ENCODE results near the gene MEIOC. TPM values are rescaled to one million over a fixed set of nuclear protein-coding genes. Genes with fewer than 3 reads are reported as not detected.

Gene MEIOC
- total and polyA plus RNA-seq, 9 of the 15 experiments (the other 6 are each of a cell fraction or from before 2014, with no cell fraction given) = 0.04 to 0.23 (median 0.06) TPM; not detected in 5

GRCh38 chr17:44708401-44709263 is 52.4 kb downstream of the MEIOC start, which contains the start of gene DBF4B (continued):
- TF ChIP-seq PHTF2 (CRISPR knock-in tag; IDR thresholded peaks at IDR 0.05) = no peak
- TF ChIP-seq RBM14 (IDR thresholded peaks at IDR 0.05; ENCODE audit: borderline replicate concordance, insufficient read depth, low read depth, low read length) = no peak
- 0 out of 2 replicates have a peak, but pooled peaks have one; percentile 18 for TF ChIP-seq ZNF232 (CRISPR knock-in tag; IDR thresholded peaks at IDR 0.05)
- no peak; the same call in 1 of the 2 replicates for TF ChIP-seq JUN (IDR thresholded peaks at IDR 0.05; ENCODE audit: borderline replicate concordance, low read depth, low read length)
- TF ChIP-seq JUN (CRISPR knock-in tag; IDR thresholded peaks at IDR 0.05; ENCODE audit: borderline replicate concordance) = no peak
- TF ChIP-seq BRF1 (IDR thresholded peaks at IDR 0.05; ENCODE audit: borderline replicate concordance, extremely low read depth, insufficient read length) = no peak
- no peak for TF ChIP-seq SAFB (IDR thresholded peaks at IDR 0.05; ENCODE audit: borderline replicate concordance, low read depth, low read length)
- peak; percentile 82 for TF ChIP-seq POLR2H (tag; IDR thresholded peaks at IDR 0.05; ENCODE audit: low read depth)
- TF ChIP-seq, protein P1, sequence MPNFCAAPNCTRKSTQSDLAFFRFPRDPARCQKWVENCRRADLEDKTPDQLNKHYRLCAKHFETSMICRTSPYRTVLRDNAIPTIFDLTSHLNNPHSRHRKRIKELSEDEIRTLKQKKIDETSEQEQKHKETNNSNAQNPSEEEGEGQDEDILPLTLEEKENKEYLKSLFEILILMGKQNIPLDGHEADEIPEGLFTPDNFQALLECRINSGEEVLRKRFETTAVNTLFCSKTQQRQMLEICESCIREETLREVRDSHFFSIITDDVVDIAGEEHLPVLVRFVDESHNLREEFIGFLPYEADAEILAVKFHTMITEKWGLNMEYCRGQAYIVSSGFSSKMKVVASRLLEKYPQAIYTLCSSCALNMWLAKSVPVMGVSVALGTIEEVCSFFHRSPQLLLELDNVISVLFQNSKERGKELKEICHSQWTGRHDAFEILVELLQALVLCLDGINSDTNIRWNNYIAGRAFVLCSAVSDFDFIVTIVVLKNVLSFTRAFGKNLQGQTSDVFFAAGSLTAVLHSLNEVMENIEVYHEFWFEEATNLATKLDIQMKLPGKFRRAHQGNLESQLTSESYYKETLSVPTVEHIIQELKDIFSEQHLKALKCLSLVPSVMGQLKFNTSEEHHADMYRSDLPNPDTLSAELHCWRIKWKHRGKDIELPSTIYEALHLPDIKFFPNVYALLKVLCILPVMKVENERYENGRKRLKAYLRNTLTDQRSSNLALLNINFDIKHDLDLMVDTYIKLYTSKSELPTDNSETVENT (CRISPR knock-in tag; IDR thresholded peaks at IDR 0.05) = no peak
- TF ChIP-seq U2AF1 (optimal IDR thresholded peaks at IDR 0.05; ENCODE audit: low read depth, low read length) = no peak
- TF ChIP-seq RCOR1 (IDR thresholded peaks at IDR 0.05; ENCODE audit: borderline replicate concordance in 1 of 2, low read depth in 2 of 2, low read length in 2 of 2) = peak in 1 of 2 experiments; percentile 84; a peak in 2 of 4 replicates
- TF ChIP-seq CBX5 (IDR thresholded peaks at IDR 0.05; ENCODE audit: borderline replicate concordance, low read depth) = 0 out of 2 replicates have a peak, but pooled peaks have one; percentile 15
- no peak for TF ChIP-seq ZNF586 (CRISPR knock-in tag; conservative IDR thresholded peaks at IDR 0.05)
- TF ChIP-seq SMAD2 (IDR thresholded peaks at IDR 0.05; ENCODE audit: low read depth, low read length) = no peak
- no peak; the same call in none of the 2 replicates for TF ChIP-seq HLTF (IDR thresholded peaks at IDR 0.05)
- peak; percentile 59 for TF ChIP-seq PKNOX1 (IDR thresholded peaks at IDR 0.05)
- no peak for TF ChIP-seq MBD1 (CRISPR knock-in tag; IDR thresholded peaks at IDR 0.05)
- TF ChIP-seq NCOA4 (IDR thresholded peaks at IDR 0.05; ENCODE audit: partially characterized antibody) = no peak
- no peak for TF ChIP-seq ETV6 (IDR thresholded peaks at IDR 0.05; ENCODE audit: borderline replicate concordance in 1 of 2, low read depth in 2 of 2, low read length in 1 of 2)
- TF ChIP-seq ETV6 (CRISPR knock-in tag; IDR thresholded peaks at IDR 0.05; ENCODE audit: borderline replicate concordance) = no peak
- TF ChIP-seq, protein P2, sequence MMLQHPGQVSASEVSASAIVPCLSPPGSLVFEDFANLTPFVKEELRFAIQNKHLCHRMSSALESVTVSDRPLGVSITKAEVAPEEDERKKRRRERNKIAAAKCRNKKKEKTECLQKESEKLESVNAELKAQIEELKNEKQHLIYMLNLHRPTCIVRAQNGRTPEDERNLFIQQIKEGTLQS (IDR thresholded peaks at IDR 0.05) = no peak
- TF ChIP-seq, protein P2 (CRISPR knock-in tag; conservative IDR thresholded peaks at IDR 0.05) = peak; percentile 55; the same call in 1 of the 2 replicates

Data from K562 (cell line).